GM18517 (cell line): ENCODE data around the gene THADA.

Experiments
- ATAC-seq: cut with Tn5 transposase; IDR thresholded peaks from one replicate; pipeline ENCODE4 v1.9.1; 2021; ENCODE audit warnings: mild to moderate bottlenecking, moderate library complexity; ENCODE audit not compliant: unreplicated experiment

Gene THADA

GRCh38 chr2:43280994-43281393, 314.8 kb downstream of the THADA start:
- no peak for ATAC-seq

GRCh38 chr2:43279317-43279840, 316.5 kb downstream of the THADA start:
- ATAC-seq, result no peak

- ATAC-seq, result no peak
Observed at GRCh38 chr2:43278564-43279220, 317.1 kb downstream of the THADA start.

GRCh38 chr2:43276962-43277391, 318.9 kb downstream of the THADA start:
- no peak for ATAC-seq

GRCh38 chr2:43276266-43276941, 319.4 kb downstream of the THADA start:
- ATAC-seq, result no peak

GRCh38 chr2:43274721-43275120, 321.1 kb downstream of the THADA start:
- ATAC-seq, result no peak

GRCh38 chr2:43274055-43274454, 321.8 kb downstream of the THADA start:
- ATAC-seq, result no peak

GRCh38 chr2:43273529-43273928, 322.3 kb downstream of the THADA start:
- no peak for ATAC-seq

- no peak for ATAC-seq
Observed at GRCh38 chr2:43270930-43271615, 324.8 kb downstream of the THADA start.

- no peak for ATAC-seq
Observed at GRCh38 chr2:43270461-43270860, 325.4 kb downstream of the THADA start.

- ATAC-seq, result no peak
Observed at GRCh38 chr2:43269706-43270105, 326.1 kb downstream of the THADA start.

- ATAC-seq, result no peak
Observed at GRCh38 chr2:43269074-43269572, 326.7 kb downstream of the THADA start.

GRCh38 chr2:43268066-43268953, 327.5 kb downstream of the THADA start:
- no peak for ATAC-seq

GRCh38 chr2:43267381-43267780, 328.5 kb downstream of the THADA start:
- ATAC-seq, result no peak

- ATAC-seq, result no peak
Observed at GRCh38 chr2:43266711-43267111, 329.1 kb downstream of the THADA start.

- no peak for ATAC-seq
Observed at GRCh38 chr2:43265421-43265820, 330.4 kb downstream of the THADA start.

GRCh38 chr2:43265001-43265400, 330.8 kb downstream of the THADA start:
- ATAC-seq, result no peak

- ATAC-seq, result no peak
Observed at GRCh38 chr2:43262951-43263350, 332.9 kb downstream of the THADA start.

- no peak for ATAC-seq
Observed at GRCh38 chr2:43262239-43262638, 333.6 kb downstream of the THADA start.

GRCh38 chr2:43259512-43259911, 336.3 kb downstream of the THADA start:
- no peak for ATAC-seq
